ENCODE measurements around the gene RGS7.
"Not testable (repeated sequence)": the region's sequence is repeated elsewhere in the genome, so short reads cannot be mapped to it uniquely, and the experiment has no call there.

Gene RGS7

DNA sequence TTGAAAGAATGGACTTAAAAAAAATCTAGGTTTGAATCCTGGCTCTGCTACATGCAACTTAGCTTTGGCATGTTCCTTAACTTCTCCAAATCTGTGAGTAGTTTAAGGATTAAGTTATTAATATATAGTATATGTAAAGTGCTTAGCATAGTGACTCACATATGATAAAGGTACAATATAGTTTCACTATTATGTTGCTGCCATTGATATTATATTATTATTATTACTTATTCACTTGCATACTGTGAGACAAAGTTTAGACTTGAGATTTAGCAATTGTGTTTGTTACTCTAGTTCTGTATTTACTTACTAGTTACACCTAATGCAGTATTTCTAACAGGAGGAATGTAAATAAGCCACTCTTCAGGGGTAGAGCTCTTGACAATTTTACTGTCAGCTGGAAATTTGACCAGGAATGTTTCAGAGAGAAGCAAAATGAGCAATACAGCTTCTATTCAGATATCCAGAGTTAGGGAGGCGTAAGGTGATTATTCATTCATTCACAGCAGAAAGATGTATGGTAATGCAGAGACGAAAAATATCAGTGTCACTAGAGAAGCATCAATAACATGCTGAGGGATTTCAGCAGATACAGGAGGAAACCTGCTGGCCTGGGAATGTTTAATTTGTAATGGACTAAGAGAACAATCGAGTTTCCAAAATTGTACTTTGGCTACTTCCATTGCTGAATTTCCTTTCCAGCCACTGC, 25.5 kb downstream of the RGS7 start:
- DNase-seq, result no peak

DNA sequence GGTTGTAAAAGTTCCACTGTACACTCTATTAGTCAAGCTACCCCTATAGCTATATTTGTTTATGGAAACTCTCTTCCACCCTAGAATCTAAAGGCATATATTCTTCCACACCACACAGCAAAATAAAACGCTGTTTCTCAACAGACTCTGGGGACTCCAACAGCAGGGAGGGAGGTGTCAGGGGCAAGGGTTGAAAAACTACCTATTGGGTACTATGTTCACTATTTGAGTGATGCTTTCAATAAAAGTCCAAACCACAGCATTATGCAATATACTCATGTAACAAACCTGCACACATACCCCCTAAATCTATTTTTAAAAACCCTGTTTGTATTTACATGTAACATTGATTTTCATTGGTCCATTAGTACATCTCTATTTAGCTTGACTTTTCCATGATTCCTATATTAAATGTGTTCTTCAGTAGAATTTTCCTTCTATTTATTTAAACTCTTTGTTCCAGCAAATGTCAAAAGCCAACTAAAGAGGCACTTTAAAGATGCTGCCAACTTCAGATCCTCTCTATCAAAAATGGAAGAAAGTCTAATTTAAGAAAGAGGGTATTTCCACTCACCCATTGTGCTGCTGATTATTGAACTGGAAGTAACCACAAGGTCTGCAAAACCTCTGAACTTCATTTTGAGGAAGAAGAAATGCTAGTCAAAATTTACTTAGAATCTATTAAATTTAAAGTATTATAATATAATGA, 26.2 kb downstream of the RGS7 start:
- no peak for DNase-seq

DNA sequence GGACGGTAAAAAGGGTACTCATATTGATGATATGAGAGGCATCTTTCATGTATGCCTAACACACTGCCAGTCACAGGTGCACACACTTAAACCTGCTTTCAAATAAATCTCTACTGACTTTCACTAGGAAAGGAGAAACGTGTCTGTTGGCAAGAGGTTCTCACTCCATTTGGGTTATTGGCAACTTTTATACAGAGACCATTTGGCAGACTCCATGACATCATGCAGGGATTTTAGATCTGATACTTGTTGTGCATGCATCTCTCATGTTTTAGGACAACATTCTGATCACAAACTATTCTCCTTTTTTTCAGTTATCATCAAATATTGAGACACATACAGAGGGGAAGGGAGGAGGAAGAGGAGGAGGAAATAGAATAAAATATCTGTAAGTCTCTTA, 31.5 kb downstream of the RGS7 start:
- DNase-seq, result no peak

DNA sequence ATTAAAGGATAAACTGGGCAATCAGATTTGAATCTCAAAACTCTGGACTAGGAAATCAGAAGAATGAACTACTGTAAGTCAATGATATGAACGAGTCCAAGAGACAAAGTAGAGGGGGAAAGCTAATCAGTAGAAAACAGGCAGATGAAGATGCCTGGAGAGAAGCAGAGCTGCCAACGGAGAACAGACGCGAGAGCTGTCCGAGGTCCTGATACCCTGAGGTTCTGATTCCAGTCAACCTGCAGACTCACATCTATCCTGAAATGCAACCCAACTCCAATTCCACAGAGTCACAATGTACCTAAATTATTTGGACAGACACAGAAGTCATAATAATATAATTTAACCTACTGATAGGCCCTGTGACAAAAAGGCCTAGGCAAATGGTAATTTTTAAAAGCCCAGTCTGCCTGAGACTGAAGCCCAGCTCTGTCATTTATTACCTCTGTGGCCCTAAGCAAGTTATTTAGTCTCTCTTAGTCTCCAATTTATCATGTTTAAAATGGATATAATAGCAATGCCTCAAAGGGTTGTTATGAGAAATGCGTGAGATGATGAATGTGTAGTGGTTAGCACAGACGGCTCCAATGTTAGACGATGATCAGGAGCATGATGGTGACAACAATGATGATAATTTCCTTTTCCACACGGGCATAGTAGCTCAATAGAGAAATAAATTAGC, 33.4 kb downstream of the RGS7 start:
- no peak for DNase-seq

DNA sequence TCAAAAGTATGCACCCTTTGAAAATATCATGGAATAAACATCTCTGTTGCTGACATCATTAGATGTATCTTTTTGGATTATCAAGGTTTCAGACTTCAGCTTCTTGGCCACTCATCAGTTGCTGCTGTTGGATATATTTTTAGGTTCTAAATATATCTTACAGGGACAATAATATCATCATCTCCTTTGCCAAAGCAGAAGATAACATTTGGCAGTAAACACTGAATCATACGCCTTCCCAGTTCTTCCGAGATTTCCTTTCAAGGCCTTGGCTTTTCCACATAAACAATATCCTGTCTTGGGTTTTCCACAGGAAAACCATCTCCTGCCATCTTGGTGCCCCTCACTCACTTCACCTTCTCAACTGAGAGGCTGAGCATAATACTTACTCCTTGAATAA, 39.3 kb downstream of the RGS7 start:
- no peak for DNase-seq

DNA sequence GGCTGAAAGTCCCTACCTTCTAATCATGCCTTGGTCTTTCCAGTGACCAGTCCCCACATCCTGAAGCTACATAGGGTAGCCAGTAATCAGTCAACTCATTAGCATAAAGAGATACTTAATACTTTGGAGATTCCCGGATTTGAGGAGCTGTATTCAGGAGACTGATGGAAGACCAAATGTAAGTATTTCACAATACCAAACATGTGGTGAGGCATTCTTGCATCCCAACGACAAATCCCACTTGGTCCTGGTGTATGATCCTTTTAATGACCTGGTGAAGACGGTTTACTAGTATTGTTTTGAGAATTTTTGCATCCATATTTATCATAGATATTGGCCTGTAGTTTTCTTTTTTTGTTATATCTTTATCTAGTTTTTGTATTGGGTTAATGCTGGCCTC, 40.6 kb downstream of the RGS7 start:
- no peak for DNase-seq

DNA sequence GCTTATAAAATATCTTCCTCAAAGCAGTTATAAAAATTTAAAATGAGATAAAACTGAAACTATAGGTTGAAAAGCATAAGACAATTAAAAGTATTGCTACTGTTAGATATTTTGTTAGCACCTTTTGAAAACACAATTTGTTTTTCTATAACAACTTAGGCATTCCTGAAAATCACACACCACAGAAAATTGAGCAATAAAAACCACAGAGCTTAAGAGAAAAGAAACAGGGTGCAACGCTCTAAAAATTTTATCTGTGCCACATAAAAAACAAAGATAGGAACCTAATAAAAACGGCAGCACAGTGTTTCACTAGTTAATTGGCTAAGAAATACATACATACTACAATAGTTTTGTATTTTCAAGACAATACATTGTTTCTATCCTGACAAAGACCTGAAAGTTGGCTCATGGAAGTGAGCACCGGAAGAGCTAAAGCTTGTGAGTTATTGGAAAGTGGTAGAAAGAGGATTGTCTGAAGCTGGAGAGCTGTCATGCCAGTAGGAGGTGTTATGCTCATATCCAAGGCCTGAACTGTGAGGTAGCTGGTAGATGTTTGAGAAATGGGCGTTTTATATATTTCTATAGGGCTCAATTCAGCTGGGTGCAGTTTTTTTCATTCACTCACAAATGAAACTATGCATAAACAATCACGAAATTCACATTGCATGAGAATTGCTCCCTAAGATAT, 45.8 kb downstream of the RGS7 start:
- DNase-seq, result no peak

DNA sequence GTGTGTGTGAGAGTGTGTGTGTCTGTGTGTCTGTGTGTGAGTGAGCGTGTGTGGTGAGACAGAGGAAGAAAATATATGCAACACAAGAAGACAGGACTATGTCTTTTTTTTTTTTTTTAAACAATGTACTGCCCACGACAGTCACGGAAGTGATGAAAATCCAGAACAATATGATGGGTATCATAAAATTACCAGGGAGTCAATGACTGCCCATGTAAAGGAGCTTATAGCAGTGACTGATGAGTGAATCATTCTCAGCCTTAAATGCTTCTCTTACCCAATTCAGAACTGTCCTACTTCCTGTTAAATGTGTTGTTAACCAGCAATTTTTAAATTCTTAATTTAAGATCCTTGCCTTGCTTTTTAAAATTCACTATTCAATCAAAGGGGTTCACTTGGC, 46.6 kb downstream of the RGS7 start:
- DNase-seq, result no peak

DNA sequence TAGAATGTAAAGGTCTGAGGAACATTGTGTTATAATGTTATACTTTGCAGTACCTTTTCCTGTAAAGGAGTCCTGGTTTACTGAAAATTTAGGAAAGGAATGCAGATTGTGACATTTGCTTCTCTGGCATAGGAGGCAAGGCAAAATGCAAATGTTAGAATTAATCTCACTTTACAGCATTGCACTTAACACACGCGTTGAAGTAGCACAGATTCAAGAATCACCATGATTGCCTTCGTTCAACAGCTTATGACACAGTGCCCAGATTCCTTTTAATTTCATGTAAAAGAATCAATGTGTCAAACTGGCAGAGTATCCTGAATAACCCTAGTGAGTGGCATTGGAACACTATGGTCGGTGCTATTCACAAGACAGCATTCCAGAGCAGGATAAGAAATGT, 47.4 kb downstream of the RGS7 start:
- no peak for DNase-seq

DNA sequence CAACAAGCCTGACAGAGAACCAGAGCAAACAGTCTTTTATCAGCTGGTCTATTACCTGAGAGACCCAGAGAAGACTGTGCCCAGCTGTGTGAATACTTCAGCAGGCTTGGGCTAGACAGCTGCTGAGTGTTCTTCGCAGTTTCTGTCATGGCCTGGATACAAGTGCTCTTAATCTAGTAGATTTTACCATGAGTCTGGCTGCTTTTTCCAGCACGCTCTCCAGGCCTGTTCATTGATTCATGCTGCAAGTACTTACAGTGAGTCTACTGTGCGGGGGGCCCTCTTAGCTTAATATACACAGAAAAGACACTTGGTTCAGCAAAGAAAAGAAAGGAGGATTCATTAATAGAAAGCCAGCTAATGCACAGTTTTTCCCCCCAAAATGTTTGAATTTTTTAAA, 48.5 kb downstream of the RGS7 start:
- DNase-seq, result no peak

DNA sequence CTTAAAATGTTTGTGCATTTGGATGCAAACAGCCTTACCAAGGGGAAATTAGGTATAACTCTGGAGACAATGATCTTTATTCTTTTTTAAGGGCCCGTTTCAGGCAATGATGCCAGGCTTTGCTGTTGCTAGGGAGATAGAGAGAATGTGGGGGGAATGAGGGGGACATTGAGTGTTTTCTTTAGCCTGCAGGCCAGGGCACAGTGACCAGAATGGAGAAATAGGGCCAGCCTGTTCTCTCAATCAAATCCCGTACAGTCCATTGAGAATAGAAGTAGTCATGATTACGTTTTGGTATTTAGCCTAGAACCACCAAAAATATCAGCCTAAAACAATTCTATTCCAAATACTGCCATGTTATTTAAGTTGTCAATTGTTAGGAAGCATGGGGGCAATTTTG, 49.0 kb downstream of the RGS7 start:
- DNase-seq, result no peak

DNA sequence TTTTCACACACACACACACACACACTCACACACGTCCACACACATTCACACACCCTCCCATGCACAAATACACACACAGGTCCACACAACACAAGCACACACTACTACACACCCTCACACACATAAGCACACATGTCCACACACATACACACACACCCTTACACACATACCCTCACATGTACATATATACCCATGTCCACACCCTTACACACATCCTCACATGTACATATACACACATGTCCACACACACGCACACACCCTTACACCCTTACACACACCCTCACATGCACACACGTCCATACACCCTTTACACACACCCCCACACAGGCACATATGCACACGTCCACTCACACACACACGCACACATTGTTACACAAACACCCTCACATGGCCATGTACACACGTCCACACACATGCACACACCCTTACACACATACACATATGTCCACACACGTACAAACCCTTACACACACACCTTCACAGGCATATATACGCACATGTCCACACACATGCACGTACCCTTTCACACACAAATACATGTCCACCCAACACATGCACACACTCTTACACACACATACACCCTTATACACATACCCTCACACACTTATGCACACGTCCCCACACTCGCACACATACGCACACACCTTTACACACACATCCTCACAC, 50.7 kb downstream of the RGS7 start:
- DNase-seq, result no peak

DNA sequence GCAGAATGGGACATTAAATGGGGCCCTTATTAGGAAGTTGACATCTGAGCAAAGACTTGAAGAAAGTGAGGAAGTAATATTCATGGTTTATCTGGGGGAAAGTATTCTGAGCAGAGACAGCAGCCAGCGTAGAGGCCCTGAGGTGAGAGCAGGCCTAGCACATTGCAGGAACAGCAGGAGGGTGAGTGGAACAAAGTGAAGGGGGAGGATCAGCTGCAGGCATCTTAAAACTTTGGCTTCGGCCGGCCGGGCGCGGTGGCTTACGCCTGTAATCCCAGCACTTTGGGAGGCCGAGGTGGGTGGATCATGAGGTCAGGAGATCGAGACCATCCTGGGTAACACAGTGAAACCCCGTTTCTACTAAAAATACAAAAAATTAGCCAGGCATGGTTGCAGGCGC, 55.0 kb downstream of the RGS7 start:
- DNase-seq, result not testable (repeated sequence)

DNA sequence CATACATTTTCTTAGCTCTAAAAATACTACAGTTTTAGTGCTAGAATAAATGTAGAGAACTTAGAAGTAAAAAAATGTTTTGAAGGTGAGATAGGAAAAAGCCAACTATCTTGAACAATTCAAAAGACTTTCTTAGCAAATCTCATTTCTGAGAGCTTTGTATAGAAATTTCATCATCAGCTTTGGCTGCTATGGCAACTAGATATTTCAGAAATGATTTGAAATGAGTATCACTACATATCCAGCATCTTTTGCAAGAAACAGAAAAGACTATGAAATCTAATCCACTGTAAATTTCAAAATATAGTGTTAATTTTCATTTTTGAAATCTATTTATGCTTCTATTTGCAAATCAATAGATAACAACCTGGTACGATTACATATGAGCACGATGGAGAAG, 57.7 kb downstream of the RGS7 start:
- no peak for DNase-seq

DNA sequence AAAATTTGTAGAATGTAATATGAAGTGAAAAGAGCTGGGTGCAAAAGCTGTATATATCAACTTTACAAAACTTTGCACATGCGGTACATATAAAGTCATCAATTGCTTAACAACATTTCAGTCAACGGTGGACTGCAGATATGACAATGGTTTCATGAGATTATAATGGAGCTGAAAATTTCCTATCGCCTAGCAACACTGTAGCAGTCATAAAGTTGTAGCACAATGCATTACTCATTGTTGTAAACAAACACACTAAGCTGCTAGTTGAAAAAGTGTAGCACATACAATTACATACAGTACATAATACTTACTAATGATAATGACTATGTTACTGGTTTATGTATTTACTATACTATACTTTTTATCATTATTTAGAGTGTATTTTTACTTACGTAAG, 64.0 kb downstream of the RGS7 start:
- DNase-seq, result no peak

DNA sequence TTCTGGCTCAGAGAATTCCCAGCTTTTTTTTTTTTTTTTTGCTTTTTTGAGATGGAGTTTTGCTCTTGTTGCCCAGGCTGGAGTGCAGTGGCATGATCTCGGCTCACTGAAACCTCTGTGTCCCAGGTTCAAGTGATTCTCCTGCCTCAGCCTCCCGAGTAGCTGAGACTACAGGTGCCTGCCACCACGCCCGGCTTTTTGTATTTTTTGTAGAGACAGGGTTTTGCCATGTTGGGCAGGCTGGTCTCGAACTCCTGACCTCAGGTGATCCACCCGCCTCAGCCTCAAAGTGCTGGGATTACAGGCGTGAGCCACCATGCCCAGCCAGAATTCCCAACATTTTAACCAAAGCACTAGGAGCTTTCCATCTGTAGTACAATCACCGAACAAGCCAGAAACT, 65.5 kb downstream of the RGS7 start:
- not testable (repeated sequence) for DNase-seq

DNA sequence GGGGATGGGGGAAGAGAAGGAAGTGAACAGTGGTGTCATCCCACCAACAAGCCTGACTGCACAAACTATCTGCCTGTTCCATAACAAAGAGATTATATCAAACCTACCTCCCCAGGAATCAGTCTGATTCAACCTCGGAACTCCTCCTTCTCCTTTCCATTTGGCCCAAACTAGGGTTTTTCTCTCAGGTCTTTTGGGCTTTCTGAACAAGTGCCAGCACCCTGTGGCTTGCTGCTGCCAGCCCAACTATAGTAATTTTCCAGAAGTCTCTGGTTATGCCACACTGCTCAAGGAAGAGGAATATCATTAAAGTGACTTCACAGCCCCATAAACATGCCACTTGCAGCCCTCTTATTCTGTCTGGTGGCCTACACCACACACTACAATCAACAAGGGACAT, 70.5 kb downstream of the RGS7 start:
- DNase-seq, result no peak

DNA sequence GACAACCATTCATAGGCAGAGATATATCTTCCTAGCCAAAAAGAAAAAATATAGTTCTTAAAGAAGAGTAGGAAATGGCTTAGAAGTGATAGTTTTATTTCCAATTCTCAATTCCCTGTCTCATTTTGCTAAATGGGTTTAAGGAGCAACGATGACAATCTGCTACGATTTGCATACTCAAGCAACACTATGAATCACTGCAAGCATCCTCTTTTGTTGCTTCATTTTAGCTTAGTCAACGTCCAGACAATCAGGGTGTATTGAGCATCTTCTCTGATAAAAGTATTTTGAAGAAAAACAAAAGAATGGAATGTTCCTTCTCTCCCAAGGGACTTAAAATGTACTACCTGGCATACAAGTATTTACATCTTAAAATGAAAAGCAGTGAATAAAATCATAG, 80.6 kb downstream of the RGS7 start:
- no peak for DNase-seq

DNA sequence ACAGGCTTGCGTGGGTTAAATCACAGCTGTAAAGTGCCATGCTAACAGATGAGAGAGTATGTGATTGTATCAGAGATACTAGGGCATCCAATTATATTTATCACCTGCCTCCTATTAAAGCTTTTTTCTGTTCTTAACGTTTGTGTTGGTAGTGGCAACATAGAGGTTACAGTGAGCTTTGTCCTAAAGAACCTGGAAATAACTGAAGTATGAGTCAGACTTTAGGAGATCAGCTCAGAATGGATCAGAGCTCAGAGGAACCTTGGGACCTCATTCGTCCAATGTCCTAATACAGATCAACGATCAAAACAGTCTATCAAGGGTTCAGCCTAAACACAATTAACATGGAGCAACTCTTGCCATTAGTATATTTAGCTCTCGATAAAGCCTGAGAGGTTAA, 81.0 kb downstream of the RGS7 start:
- no peak for DNase-seq

DNA sequence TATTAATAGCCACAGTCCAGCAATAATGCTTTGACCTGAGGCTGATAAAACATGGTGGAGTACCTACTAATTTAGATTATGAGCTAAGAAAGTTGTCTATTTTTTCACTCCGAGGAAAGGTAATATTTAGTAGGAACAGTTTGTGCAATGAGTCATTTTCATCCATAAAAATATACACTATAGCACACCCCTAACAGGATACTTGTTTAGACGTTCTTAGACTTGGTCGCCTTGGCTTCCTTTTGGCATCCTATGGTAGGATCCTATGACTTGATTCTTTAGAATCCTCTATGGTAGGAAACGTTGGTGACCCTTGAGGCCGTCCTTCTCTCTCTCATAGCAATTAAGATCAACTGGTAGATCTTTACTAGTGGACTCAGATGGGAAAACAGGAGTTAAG, 81.8 kb downstream of the RGS7 start:
- no peak for DNase-seq

DNA sequence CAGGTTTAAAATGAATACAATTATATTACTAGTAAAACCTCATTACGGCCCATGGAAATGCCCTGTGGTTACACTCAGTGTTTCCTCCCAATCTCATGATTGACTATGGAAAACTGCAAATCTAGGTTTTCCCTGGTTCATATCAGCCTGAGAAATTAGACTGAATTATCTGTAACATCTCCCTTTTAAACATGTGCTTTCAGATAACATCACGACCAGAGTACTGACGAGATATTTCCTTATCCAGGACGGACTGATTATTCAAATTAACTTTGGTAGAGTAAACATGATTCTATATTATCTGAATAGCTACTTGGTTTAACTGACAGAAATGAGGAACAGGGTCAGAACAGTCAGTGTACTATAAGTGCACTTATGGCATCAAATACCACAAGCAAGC, 82.3 kb downstream of the RGS7 start:
- no peak for DNase-seq

DNA sequence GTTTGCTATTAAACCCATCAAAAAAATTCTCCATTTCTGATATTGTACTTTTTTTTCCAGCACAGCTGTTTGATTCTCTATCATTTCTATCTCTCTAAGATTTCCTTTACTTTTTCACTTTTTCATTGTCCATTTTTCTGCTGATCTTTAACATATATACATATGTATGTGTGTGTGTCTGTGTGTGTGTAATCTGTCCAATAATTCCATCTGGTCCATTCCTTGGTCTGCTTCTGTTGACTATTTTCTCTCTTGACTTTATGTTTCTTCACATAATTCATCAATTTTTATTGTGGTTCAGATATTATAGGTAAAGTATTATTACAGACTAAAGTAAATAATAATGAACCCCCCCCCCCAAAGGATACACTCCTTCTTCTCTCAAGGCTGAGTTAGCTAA, 84.2 kb downstream of the RGS7 start:
- no peak for DNase-seq

DNA sequence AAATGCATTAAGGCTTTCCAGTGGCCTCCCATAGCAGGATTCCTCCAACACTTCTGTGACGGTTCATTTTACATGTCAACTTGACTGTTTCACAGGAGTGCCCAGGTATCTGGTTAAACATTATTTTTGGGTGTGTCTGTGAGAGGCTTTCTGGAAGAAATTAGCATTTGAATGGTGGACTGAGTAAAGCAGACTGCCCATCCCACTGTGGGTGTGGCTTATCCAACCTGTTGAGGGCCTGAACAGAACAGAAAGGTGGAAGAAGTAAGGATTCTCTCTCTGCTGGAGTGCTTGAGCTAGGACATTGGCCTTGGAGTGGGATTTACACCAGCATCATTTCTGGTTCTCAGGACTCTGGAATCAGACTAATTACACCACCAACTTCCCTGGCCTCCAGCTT, 85.6 kb downstream of the RGS7 start:
- DNase-seq, result no peak

Data from T-helper 9 cell (primary cell).